Hematopoietic multipotent progenitor cell treated with erythropoietin and hydrocortisone succinate and interleukin-3 and kit ligand, for 6 days (in vitro differentiated cells): ENCODE results near the gene IGLON5.

Experiments
- DNase-seq: peaks from one replicate; pipeline ENCODE4 v3.0.0-alpha.2; 2015

IGLON5 gene

GRCh38 chr19:51318687-51319648 lies 7.5 kb downstream of the IGLON5 start:
- DNase-seq = peak; percentile 43

- DNase-seq = no peak
These were observed 8.3 kb downstream of the IGLON5 start for GRCh38 chr19:51319649-51320279.

- no peak for DNase-seq
These were observed 8.8 kb downstream of the IGLON5 start for GRCh38 chr19:51320280-51320657.

GRCh38 chr19:51321799-51322198 lies 10.4 kb downstream of the IGLON5 start:
- no peak for DNase-seq

GRCh38 chr19:51323481-51324166 lies 12.2 kb downstream of the IGLON5 start:
- no peak for DNase-seq

GRCh38 chr19:51324167-51324481 lies 12.7 kb downstream of the IGLON5 start:
- DNase-seq = no peak

GRCh38 chr19:51325161-51325976 lies 13.9 kb downstream of the IGLON5 start:
- DNase-seq = no peak

GRCh38 chr19:51326216-51327065 lies 15.0 kb downstream of the IGLON5 start:
- no peak for DNase-seq

- peak; percentile 88 for DNase-seq
These were observed 15.9 kb downstream of the IGLON5 start for GRCh38 chr19:51327066-51328001.

- DNase-seq = no peak
These were observed 18.0 kb downstream of the IGLON5 start for GRCh38 chr19:51329411-51329810.

- DNase-seq = no peak
These were observed 18.9 kb downstream of the IGLON5 start for GRCh38 chr19:51330366-51330765.

GRCh38 chr19:51331193-51331592 lies 19.7 kb downstream of the IGLON5 start:
- DNase-seq = no peak

GRCh38 chr19:51331716-51332115 lies 20.3 kb downstream of the IGLON5 start:
- no peak for DNase-seq

- no peak for DNase-seq
These were observed 22.5 kb downstream of the IGLON5 start for GRCh38 chr19:51333836-51334460.

GRCh38 chr19:51337141-51337860 lies 25.9 kb downstream of the IGLON5 start:
- DNase-seq = no peak

- no peak for DNase-seq
These were observed 26.6 kb downstream of the IGLON5 start for GRCh38 chr19:51337861-51338562.

GRCh38 chr19:51338563-51339312 lies 27.3 kb downstream of the IGLON5 start:
- peak; percentile 88 for DNase-seq

- no peak for DNase-seq
These were observed 27.9 kb downstream of the IGLON5 start for GRCh38 chr19:51339313-51339686.
